MM.1S (cell line): ENCODE results near the gene OR2V2.

Experiments
- CTCF ChIP-seq: fragments of 300-600 bp; sonication (generic); IDR thresholded peaks from 2 replicates; pipeline ENCODE4 v1.5.1; 2016; ENCODE audit warnings: antibody characterized with exemption, low read length, mixed read lengths
- EZH2 ChIP-seq: fragments of 300-600 bp; sonication (generic); optimal IDR thresholded peaks from 2 replicates; pipeline ENCODE3; 2017; ENCODE audit warnings: low read depth, mild to moderate bottlenecking, antibody characterized with exemption, low read length, mixed read lengths

- TF ChIP-seq CTCF (no peak), EZH2 (no peak)
Measured at GRCh38 chr5:181100121-181100875, 47.1 kb upstream of the OR2V2 start.
